AG09309 (cell line): ENCODE measurements around the gene MS4A15.

Source experiments
- DNase-seq: peaks from one replicate; pipeline ENCODE4 v3.0.0-alpha.2; 2010; ENCODE audit warnings: low read depth
- H3K4me3 ChIP-seq: 2 replicates; pipeline ENCODE4 v1.5.1; 2011; ENCODE audit warnings: mild to moderate bottlenecking, low read depth, low read length, moderate library complexity; ENCODE audit not compliant: control insufficient read depth
- TF ChIP-seq, protein P1 (sequence below): IDR thresholded peaks from 2 replicates; pipeline ENCODE4 v1.5.1; 2011; ENCODE audit warnings: mild to moderate bottlenecking, low read depth, low read length, inconsistent platforms; ENCODE audit not compliant: insufficient read depth, control insufficient read depth; ENCODE audit errors: missing control alignments

The MS4A15 gene

GRCh38 chr11:60740573-60740972 lies 16.1 kb upstream of the MS4A15 start:
- no peak overlapping the region for H3K4me3 ChIP-seq
- no peak for DNase-seq
- TF ChIP-seq, protein P1, sequence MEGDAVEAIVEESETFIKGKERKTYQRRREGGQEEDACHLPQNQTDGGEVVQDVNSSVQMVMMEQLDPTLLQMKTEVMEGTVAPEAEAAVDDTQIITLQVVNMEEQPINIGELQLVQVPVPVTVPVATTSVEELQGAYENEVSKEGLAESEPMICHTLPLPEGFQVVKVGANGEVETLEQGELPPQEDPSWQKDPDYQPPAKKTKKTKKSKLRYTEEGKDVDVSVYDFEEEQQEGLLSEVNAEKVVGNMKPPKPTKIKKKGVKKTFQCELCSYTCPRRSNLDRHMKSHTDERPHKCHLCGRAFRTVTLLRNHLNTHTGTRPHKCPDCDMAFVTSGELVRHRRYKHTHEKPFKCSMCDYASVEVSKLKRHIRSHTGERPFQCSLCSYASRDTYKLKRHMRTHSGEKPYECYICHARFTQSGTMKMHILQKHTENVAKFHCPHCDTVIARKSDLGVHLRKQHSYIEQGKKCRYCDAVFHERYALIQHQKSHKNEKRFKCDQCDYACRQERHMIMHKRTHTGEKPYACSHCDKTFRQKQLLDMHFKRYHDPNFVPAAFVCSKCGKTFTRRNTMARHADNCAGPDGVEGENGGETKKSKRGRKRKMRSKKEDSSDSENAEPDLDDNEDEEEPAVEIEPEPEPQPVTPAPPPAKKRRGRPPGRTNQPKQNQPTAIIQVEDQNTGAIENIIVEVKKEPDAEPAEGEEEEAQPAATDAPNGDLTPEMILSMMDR = no peak

- H3K4me3 ChIP-seq = no peak overlapping the region
- TF ChIP-seq, protein P1 = no peak
- no peak for DNase-seq
Measured at GRCh38 chr11:60741421-60741820, 15.2 kb upstream of the MS4A15 start.

GRCh38 chr11:60743058-60743457 lies 13.6 kb upstream of the MS4A15 start:
- no peak for DNase-seq
- TF ChIP-seq, protein P1 = no peak
- H3K4me3 ChIP-seq = no peak overlapping the region

- TF ChIP-seq, protein P1 = no peak
- no peak overlapping the region for H3K4me3 ChIP-seq
- no peak for DNase-seq
Measured at GRCh38 chr11:60744114-60744513, 12.6 kb upstream of the MS4A15 start.

DNA sequence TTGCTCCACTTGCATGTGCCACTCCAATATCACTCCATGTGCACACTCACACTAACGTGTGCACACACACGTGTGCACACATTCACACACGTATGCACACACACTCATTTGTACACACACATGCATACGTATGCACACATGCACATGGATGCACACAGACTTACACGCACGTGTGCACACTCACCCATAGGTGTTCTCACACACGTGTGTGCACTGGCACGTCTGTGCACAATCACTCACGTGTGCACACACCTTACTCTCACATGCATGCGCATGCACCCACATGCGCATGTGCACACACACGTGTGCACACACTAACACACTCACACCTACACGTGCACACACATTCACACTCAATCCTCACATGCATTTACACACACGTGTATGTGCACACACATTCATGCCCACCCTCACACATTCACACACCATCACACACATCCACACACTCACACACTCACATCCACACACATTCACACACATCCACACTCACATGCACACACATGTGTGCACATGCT lies 9.3 kb upstream of the MS4A15 start:
- TF ChIP-seq, protein P1 = no peak
- no peak for DNase-seq
- H3K4me3 ChIP-seq = no peak overlapping the region

DNA sequence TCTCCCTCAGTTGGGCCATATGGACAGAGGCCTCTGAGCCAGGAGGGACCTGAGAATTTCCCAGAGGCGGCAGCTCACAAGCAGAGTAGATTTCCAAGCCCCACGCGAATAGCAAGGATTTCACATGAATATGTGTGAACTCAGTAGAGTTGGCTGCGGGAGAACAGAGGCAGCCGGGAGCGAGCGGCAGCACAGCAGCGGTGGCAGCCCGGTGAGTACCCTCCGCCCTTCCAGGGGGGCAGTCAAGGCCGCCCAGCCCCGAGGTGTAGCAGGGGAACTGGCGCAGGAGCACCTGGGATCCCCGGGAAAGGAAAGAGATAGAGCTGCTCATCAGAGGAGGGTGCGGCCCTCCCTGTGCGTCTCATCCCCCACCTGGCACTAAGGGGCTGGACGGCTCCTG lies 8.4 kb upstream of the MS4A15 start:
- no peak overlapping the region for H3K4me3 ChIP-seq
- no peak for DNase-seq
- TF ChIP-seq, protein P1 = no peak

DNA sequence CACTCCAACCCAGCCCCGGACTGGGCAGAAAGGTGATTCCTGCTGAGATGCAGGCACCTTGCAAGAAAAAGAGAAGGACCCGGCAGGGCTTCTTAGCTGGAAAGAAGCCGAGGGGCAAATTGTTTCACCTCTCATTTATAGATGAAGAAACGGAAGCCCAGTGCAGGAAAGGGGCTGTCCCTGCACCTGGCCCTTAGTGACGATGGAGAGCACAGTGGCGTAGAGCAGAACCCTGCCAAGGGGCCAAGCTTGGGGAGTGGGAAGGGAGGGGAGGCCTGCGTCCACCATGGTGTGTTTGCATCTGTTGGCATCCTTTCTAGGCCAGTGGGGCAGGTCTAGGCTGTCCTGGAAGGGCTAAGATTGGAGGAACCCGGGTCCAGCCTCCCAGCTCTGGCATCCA lies 7.8 kb upstream of the MS4A15 start:
- DNase-seq = no peak
- H3K4me3 ChIP-seq = no peak overlapping the region
- TF ChIP-seq, protein P1 = no peak
